ENCODE results near the gene SHKBP1. TPM values are rescaled to one million over a fixed set of nuclear protein-coding genes. Genes with fewer than 3 reads are reported as not detected.

Gene SHKBP1
- total and polyA plus RNA-seq, 9 of the 15 experiments (the other 6 are each of a cell fraction or from before 2014, with no cell fraction given), result 1.2 to 58.1 (median 22.3) TPM

- no peak overlapping the region for H3K27ac ChIP-seq (ENCODE audit: extremely low read depth, low read depth, low read length)
Observed at GRCh38 chr19:40588926-40589569, 12.4 kb downstream of the SHKBP1 start.

More at GRCh38 chr19:40588926-40589569, 12.4 kb downstream of the SHKBP1 start:
- TF ChIP-seq NFIC (IDR thresholded peaks at IDR 0.05) (peak; percentile 83), BHLHE40 (IDR thresholded peaks at IDR 0.05; ENCODE audit: low read length) (no peak), TAF9B (IDR thresholded peaks at IDR 0.05; ENCODE audit: partially characterized antibody) (no peak)
- TF ChIP-seq, protein P1, sequence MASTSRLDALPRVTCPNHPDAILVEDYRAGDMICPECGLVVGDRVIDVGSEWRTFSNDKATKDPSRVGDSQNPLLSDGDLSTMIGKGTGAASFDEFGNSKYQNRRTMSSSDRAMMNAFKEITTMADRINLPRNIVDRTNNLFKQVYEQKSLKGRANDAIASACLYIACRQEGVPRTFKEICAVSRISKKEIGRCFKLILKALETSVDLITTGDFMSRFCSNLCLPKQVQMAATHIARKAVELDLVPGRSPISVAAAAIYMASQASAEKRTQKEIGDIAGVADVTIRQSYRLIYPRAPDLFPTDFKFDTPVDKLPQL (IDR thresholded peaks at IDR 0.05; ENCODE audit: extremely low read depth, insufficient read length), result no peak
- TF ChIP-seq, protein P2, sequence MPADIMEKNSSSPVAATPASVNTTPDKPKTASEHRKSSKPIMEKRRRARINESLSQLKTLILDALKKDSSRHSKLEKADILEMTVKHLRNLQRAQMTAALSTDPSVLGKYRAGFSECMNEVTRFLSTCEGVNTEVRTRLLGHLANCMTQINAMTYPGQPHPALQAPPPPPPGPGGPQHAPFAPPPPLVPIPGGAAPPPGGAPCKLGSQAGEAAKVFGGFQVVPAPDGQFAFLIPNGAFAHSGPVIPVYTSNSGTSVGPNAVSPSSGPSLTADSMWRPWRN (IDR thresholded peaks at IDR 0.05; ENCODE audit: low read depth), result no peak
- no TSS peak for BruUV-seq (replicated peaks)
- POLR2A ChIA-PET, result interaction anchor here (1.8 kb wide), 1 partner anchor 11 kb away, joined by 6 read pairs; no protein-coding TSS in a partner anchor
- no peak for ATAC-seq
- WGBS (ENCODE audit: insufficient coverage, low coverage, missing lambda C conversion rate), result 100% methylated on average over 5 of the region's 9 CpGs
- CTCF ChIA-PET (ENCODE audit: low intra/inter-chr PET ratio), result no interaction called here
- H3K4me1 ChIP-seq (replicated peaks in 1 of 2; ENCODE audit: control insufficient read depth in 2 of 2, insufficient read depth in 2 of 2, low read length in 2 of 2), result peaks cover 0 to 24% of the 10 kb centered on the region in 2 experiments; a peak in 2 of 5 replicates
- H3K79me2 ChIP-seq (ENCODE audit: control insufficient read depth, insufficient read depth, low read length), result no peaks in the 10 kb centered on the region
- no peaks in the 10 kb centered on the region for H3K27me3 ChIP-seq (ENCODE audit: control insufficient read depth in 2 of 2, insufficient read depth in 2 of 2, low read length in 2 of 2)
- no peak for FAIRE-seq
- H3K9me1 ChIP-seq (ENCODE audit: control insufficient read depth, insufficient read depth, low read length), result no peaks in the 10 kb centered on the region
- peaks cover 6% of the 10 kb centered on the region; the same call in 1 of the 3 replicates for H3K36me3 ChIP-seq (ENCODE audit: control insufficient read depth, insufficient read depth, low read length)
- intact Hi-C loops (cut with micrococcal nuclease) (no loop called here), in situ Hi-C loops (cut with MboI) (no loop called here)
- no peak for DNase-seq (ENCODE audit: extremely low read depth in 1 of 4, low spot score in 3 of 4)
- no peak overlapping the region; a peak in 1 of 4 replicates for H3K9ac ChIP-seq (ENCODE audit: insufficient read depth in 1 of 2, low read depth in 2 of 2, low read length in 2 of 2)
- no peaks in the 10 kb centered on the region for H3K9me3 ChIP-seq (replicated peaks; ENCODE audit: control insufficient read depth, insufficient read depth, low read depth, low read length)
- no peaks in the 10 kb centered on the region for H4K20me1 ChIP-seq (replicated peaks; ENCODE audit: control insufficient read depth, insufficient read depth, low read length)
- H3K4me3 ChIP-seq, result no peak overlapping the region
- no peak overlapping the region for H2AFZ ChIP-seq (ENCODE audit: low read depth, low read length)
- no peak overlapping the region for H3K4me2 ChIP-seq (ENCODE audit: insufficient read depth, low read length)

Measured in K562 (cell line).